ENCODE results near the gene VWA2. TPM values are rescaled to one million over a fixed set of nuclear protein-coding genes. Genes with fewer than 3 reads are reported as not detected.

The VWA2 gene
- total and polyA plus RNA-seq, 12 donors: 0.01 to 0.09 TPM; not detected in 10

DNA sequence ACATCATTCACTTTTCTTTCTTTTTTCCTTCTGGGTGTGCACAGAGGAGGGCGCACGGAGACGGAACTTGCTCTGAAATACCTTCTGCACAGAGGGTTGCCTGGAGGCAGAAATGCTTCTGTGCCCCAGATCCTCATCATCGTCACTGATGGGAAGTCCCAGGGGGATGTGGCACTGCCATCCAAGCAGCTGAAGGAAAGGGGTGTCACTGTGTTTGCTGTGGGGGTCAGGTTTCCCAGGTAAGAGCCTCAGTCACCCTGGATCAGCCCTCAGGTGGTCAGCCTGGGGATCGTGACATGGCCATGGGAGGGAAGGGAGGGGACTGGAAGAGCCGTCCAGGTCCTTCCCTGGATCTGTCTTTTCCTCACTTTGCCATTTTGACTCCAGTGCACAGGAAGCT, 33.6 kb downstream of the VWA2 start:
- Histone ChIP-seq H3K36me3 (no peaks in the 10 kb centered on the region), H3K27me3 (no peaks in the 10 kb centered on the region), H3K4me3 (no peak overlapping the region), H3K4me1 (peaks cover 0 to 26% (median 13%) of the 10 kb centered on the region in 9 donors), H3K9me3 (no peaks in the 10 kb centered on the region), H3K27ac (no peak overlapping the region)
- DNase-seq (no peak), ATAC-seq (no peak)
- TF ChIP-seq, protein P1, sequence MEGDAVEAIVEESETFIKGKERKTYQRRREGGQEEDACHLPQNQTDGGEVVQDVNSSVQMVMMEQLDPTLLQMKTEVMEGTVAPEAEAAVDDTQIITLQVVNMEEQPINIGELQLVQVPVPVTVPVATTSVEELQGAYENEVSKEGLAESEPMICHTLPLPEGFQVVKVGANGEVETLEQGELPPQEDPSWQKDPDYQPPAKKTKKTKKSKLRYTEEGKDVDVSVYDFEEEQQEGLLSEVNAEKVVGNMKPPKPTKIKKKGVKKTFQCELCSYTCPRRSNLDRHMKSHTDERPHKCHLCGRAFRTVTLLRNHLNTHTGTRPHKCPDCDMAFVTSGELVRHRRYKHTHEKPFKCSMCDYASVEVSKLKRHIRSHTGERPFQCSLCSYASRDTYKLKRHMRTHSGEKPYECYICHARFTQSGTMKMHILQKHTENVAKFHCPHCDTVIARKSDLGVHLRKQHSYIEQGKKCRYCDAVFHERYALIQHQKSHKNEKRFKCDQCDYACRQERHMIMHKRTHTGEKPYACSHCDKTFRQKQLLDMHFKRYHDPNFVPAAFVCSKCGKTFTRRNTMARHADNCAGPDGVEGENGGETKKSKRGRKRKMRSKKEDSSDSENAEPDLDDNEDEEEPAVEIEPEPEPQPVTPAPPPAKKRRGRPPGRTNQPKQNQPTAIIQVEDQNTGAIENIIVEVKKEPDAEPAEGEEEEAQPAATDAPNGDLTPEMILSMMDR (IDR thresholded peaks at IDR 0.05): no peak
- intact Hi-C loops (cut with DNase I): no loop called here
- WGBS, 2 donors: 89 to 90% methylated on average over 6 of the region's 6 CpGs

DNA sequence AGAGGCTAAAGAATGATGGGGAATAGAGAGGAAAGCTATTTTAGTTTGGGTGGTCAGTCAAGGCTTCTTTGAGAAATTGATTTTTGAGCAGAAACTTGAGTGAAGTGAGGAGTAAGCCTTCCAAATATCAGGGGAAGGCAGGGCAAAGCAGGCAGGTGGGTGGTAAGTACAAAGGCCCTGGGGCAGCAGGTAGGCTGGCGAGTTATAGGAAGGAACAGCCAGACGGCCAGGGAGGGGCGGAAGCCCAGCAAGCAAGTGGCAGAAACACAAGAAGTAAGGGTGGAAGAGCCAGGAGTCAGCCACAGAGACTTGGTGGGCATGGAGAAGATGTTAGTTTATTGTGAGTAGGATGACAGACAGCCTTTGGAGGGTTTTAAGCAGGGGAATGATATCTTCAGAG, 34.9 kb downstream of the VWA2 start:
- Histone ChIP-seq H3K27ac (no peak overlapping the region), H3K4me3 (no peak overlapping the region), H3K9me3 (no peaks in the 10 kb centered on the region), H3K36me3 (no peaks in the 10 kb centered on the region), H3K4me1 (peaks cover 0 to 26% (median 13%) of the 10 kb centered on the region in 9 donors), H3K27me3 (peaks cover 0 to 3% (median 0%) of the 10 kb centered on the region in 7 donors)
- DNase-seq: no peak
- WGBS, 2 donors: 87 to 92% methylated on average over 3 of the region's 3 CpGs
- ATAC-seq: no peak
- TF ChIP-seq, protein P1 (IDR thresholded peaks at IDR 0.05): no peak
- intact Hi-C loops (cut with DNase I): no loop called here

DNA sequence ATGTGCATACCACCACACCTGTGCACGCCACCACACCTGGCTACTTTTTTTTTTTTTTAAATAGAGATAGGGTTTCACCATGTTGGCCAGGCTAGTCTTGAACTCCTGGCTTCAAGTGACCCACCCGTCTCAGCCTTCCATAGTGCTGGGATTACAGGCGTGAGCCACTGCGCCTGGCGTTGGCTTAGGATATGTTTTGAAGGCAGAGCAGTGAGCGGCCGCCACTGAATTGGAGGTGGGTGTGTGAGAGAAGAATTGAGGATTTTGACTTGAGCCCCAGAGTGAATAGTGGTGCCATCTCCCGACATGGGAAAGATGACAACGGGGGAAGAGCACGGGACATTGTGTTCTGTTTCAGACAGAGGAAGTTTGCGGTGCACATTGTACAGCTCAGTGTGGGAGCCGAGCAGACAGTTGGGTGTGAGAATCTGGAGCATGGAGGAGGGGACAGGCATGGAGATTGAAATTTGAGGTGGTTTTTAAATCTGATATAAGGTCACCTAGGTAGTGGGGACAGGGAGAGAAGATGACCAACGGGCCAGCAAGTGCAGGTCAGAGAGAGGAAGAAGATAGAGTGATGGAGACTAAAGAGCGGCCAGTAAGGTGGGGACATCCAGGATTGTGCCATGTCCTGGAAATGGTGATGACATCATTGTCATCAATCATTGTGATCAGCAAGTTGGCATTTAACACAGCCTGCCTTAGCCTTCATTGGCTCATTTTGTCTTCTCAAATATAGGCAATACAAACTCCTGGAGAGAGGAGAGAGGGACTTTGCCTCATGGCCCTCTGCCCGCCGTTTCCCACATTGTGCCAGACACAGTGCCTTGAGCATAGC, 35.8 kb downstream of the VWA2 start:
- WGBS, 2 donors: 92 to 96% methylated on average over 16 of the region's 16 CpGs
- ATAC-seq (no peak), DNase-seq (no peak)
- H3K4me3 ChIP-seq: no peak overlapping the region
- H3K27me3 ChIP-seq: peaks cover 0 to 3% (median 0%) of the 10 kb centered on the region in 7 donors
- peaks cover 0 to 23% (median 13%) of the 10 kb centered on the region in 9 donors for H3K4me1 ChIP-seq
- no peaks in the 10 kb centered on the region for H3K9me3 ChIP-seq
- H3K36me3 ChIP-seq: no peaks in the 10 kb centered on the region
- TF ChIP-seq, protein P1 (IDR thresholded peaks at IDR 0.05): no peak
- no peak overlapping the region for H3K27ac ChIP-seq
- intact Hi-C loops (cut with DNase I): no loop called here

DNA sequence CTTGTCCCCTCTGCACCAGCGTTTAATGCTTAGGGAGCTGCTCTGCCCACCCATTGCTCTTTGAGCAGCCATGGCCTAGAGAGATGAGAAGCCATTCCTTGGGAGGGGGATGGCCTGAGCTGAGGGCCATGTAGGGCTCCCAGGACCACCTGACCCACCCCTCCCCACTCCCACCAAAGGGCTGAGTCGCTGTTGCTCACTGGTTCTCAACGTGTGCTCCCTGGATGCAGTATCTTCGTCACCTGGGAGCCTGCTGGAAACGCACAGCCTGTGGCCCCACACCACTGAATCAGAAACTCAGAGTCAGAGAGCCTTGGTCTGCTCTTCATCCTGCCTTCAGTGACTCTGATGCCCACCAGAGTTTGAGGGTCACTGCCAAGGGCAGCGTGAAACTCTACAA, 37.0 kb downstream of the VWA2 start:
- Histone ChIP-seq H3K9me3 (no peaks in the 10 kb centered on the region), H3K27me3 (peaks cover 0 to 3% (median 0%) of the 10 kb centered on the region in 7 donors), H3K4me3 (no peak overlapping the region), H3K27ac (no peak overlapping the region), H3K36me3 (no peaks in the 10 kb centered on the region), H3K4me1 (peaks cover 0 to 15% (median 8%) of the 10 kb centered on the region in 9 donors)
- intact Hi-C loops (cut with DNase I): no loop called here
- DNase-seq (no peak), ATAC-seq (no peak)
- WGBS, 2 donors: 88 to 92% methylated on average over 6 of the region's 6 CpGs
- TF ChIP-seq, protein P1 (IDR thresholded peaks at IDR 0.05): no peak
